Neuronal stem cell (in vitro differentiated cells): ENCODE data around the gene DACH2.

Source experiments
- DNase-seq: peaks from one replicate; pipeline ENCODE4 v3.0.0-alpha.2; 2013; ENCODE audit warnings: low spot score
- H2AFZ ChIP-seq: one replicate; pipeline ENCODE4 v1.6.1; 2013; ENCODE audit warnings: mild to moderate bottlenecking, low read length, inconsistent platforms
- H2AK5ac ChIP-seq: 2 replicates; pipeline ENCODE4 v1.6.1; 2013; ENCODE audit warnings: low read depth, mild to moderate bottlenecking, inconsistent platforms, low read length, moderate library complexity, mixed read lengths
- H2BK120ac ChIP-seq: 2 replicates; pipeline ENCODE4 v1.6.1; 2013; ENCODE audit warnings: low read depth, mild to moderate bottlenecking, inconsistent platforms, low read length, moderate library complexity, mixed read lengths
- H2BK12ac ChIP-seq: one replicate; pipeline ENCODE4 v1.6.1; 2013; ENCODE audit warnings: low read length, inconsistent platforms
- H2BK15ac ChIP-seq: 2 replicates; pipeline ENCODE4 v1.6.1; 2013; ENCODE audit warnings: mild to moderate bottlenecking, low read length, inconsistent platforms, mixed read lengths
- H2BK5ac ChIP-seq: one replicate; pipeline ENCODE4 v1.6.1; 2013; ENCODE audit warnings: inconsistent platforms, mild to moderate bottlenecking, low read length, moderate library complexity
- H3K14ac ChIP-seq: one replicate; pipeline ENCODE4 v1.6.1; 2013; ENCODE audit warnings: low read length, inconsistent platforms
- H3K18ac ChIP-seq: 2 replicates; pipeline ENCODE4 v1.6.1; 2013; ENCODE audit warnings: low read length, inconsistent platforms
- H3K23ac ChIP-seq: 2 replicates; pipeline ENCODE4 v1.6.1; 2013; ENCODE audit warnings: low read depth, mild to moderate bottlenecking, mixed read lengths, low read length, inconsistent platforms; ENCODE audit not compliant: poor library complexity
- H3K27ac ChIP-seq: replicated peaks from 3 replicates; pipeline ENCODE4 v1.5.1; 2013; ENCODE audit warnings: low read length, inconsistent platforms
- H3K27me3 ChIP-seq, 3 experiments: 2 replicates each; pipeline ENCODE4 v1.6.1; 2013; ENCODE audit warnings: low read length in 3 of 3, mild to moderate bottlenecking in 2 of 3, inconsistent platforms in 1 of 3, low read depth in 1 of 3, mixed read lengths in 1 of 3, moderate library complexity in 1 of 3; ENCODE audit not compliant: control insufficient read depth in 3 of 3, insufficient read depth in 3 of 3
- H3K36me3 ChIP-seq, 2 donors: replicated peaks in 1 of 2; 2 replicates each; pipeline ENCODE4 v1.6.1; 2013; ENCODE audit warnings: low read length in 2 of 2; ENCODE audit not compliant: control insufficient read depth in 2 of 2, insufficient read depth in 2 of 2
- H3K4ac ChIP-seq: 2 replicates; pipeline ENCODE4 v1.6.1; 2013; ENCODE audit warnings: inconsistent platforms, mild to moderate bottlenecking, low read length, moderate library complexity
- H3K4me1 ChIP-seq, 2 donors: 1 replicate in 1 of 2; 2 replicates in 1 of 2; pipeline ENCODE4 v1.6.1; 2013; ENCODE audit warnings: low read length in 2 of 2, low read depth in 1 of 2; ENCODE audit not compliant: control insufficient read depth in 2 of 2, insufficient read depth in 1 of 2
- H3K4me2 ChIP-seq: one replicate; pipeline ENCODE4 v1.6.1; 2013; ENCODE audit warnings: mild to moderate bottlenecking, low read length, inconsistent platforms; ENCODE audit not compliant: insufficient read depth, poor library complexity, severe bottlenecking
- H3K4me3 ChIP-seq, 2 donors: 2 replicates each; pipeline ENCODE4 v1.5.1; 2013; ENCODE audit warnings: low read length in 2 of 2, mild to moderate bottlenecking in 2 of 2, inconsistent platforms in 1 of 2, moderate library complexity in 1 of 2
- H3K79me1 ChIP-seq: one replicate; pipeline ENCODE4 v1.6.1; 2013; ENCODE audit warnings: low read depth, mild to moderate bottlenecking, inconsistent platforms, low read length, moderate library complexity
- H3K9ac ChIP-seq: one replicate; pipeline ENCODE4 v1.6.1; 2013; ENCODE audit warnings: mild to moderate bottlenecking, low read depth, low read length, inconsistent platforms; ENCODE audit not compliant: poor library complexity
- H3K9me3 ChIP-seq, 2 donors: replicated peaks in 1 of 2; 2 replicates each; pipeline versions ENCODE3 to v1.6.1; 2013; ENCODE audit warnings: low read length in 2 of 2, mild to moderate bottlenecking in 2 of 2, inconsistent platforms in 1 of 2, low read depth in 1 of 2, mixed read lengths in 1 of 2, moderate library complexity in 1 of 2; ENCODE audit not compliant: control insufficient read depth in 2 of 2, insufficient read depth in 1 of 2
- H4K8ac ChIP-seq: one replicate; pipeline ENCODE4 v1.6.1; 2013; ENCODE audit warnings: low read depth, mild to moderate bottlenecking, inconsistent platforms, low read length, moderate library complexity
- H4K91ac ChIP-seq: one replicate; pipeline ENCODE4 v1.6.1; 2013; ENCODE audit warnings: low read length, low read depth, mild to moderate bottlenecking, inconsistent platforms; ENCODE audit not compliant: poor library complexity
- WGBS, 2 donors: extraction: QIAGEN DNeasy Blood & Tissue Kit; methylation state at CpG; one replicate each; pipeline ENCODE4 v1.1.7; 2013; ENCODE audit warnings: missing lambda C conversion rate in 2 of 2, mixed read lengths in 1 of 2; ENCODE audit not compliant: insufficient read length in 2 of 2, insufficient replicate concordance in 1 of 2; ENCODE audit errors: extremely low coverage in 2 of 2; 5-methylcytosine and 5-hydroxymethylcytosine counted together

Gene DACH2

DNA sequence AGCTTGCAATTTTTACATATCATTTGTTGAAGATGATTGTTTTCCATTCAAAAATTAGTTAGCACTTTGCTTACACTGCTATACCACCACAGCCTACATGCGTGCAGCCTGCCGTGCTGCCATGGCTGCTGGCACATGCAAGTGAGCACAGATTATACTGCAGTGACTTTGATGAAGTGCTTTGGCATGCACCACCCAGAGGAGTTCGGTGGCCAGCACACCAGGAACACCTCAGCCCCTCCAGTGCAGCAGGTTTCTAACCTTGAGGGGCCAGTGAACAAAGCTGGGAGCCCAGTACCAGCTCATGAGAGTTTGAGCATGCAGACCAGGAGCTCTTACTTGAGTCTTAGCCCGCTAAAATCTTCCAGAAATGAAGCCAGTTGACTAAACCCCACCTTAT is 431.5 kb downstream of the DACH2 start:
- Histone ChIP-seq H3K4ac (no peak overlapping the region), H3K27ac (no peak overlapping the region), H3K4me1 (no peaks in the 10 kb centered on the region), H3K27me3 (no peaks in the 10 kb centered on the region), H2BK5ac (no peak overlapping the region), H4K8ac (no peak overlapping the region), H4K91ac (no peak overlapping the region), H2AFZ (no peak overlapping the region), H3K4me2 (no peak overlapping the region), H2AK5ac (no peak overlapping the region), H3K14ac (no peak overlapping the region), H2BK12ac (no peak overlapping the region), H2BK15ac (no peak overlapping the region), H2BK120ac (no peak overlapping the region), H3K36me3 (no peaks in the 10 kb centered on the region), H3K9me3 (no peaks in the 10 kb centered on the region), H3K23ac (no peak overlapping the region), H3K18ac (no peak overlapping the region), H3K9ac (no peak overlapping the region), H3K4me3 (no peak overlapping the region), H3K79me1 (no peaks in the 10 kb centered on the region)
- WGBS, 2 donors, result no CpG with 5 or more reads among the region's 4 CpGs
- DNase-seq, result no peak

DNA sequence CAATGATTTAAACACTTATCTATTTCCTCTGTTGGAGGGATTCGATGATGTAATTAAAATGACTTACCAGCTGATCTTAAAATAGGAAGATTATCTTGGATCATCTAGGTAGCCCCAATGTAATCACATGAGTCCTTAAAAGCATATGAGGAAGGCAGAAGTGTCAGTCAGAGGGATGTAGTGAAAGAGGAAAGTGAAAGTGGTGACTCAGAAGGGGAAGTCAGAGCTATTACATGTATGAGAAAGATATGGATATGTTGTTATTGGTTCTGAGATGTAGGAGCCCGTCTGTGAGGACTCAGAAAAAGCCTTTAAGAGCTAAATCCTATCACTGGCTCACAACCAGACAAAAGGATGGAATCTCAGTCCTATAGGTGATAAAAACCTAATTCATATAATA is 456.4 kb downstream of the DACH2 start:
- no peak overlapping the region for H2AFZ ChIP-seq
- H3K4ac ChIP-seq, result no peak overlapping the region
- no peak overlapping the region for H2BK12ac ChIP-seq
- no peak overlapping the region for H3K18ac ChIP-seq
- no peak overlapping the region for H3K9ac ChIP-seq
- no peak overlapping the region for H3K4me3 ChIP-seq
- no peak overlapping the region for H2BK120ac ChIP-seq
- no peak overlapping the region for H2BK15ac ChIP-seq
- no peaks in the 10 kb centered on the region for H3K4me1 ChIP-seq
- H3K9me3 ChIP-seq, result no peaks in the 10 kb centered on the region
- DNase-seq, result no peak
- no peak overlapping the region for H3K14ac ChIP-seq
- no peaks in the 10 kb centered on the region for H3K36me3 ChIP-seq
- H4K8ac ChIP-seq, result no peak overlapping the region
- H4K91ac ChIP-seq, result no peak overlapping the region
- no peak overlapping the region for H3K27ac ChIP-seq
- no peaks in the 10 kb centered on the region for H3K79me1 ChIP-seq
- H3K23ac ChIP-seq, result no peak overlapping the region
- no peak overlapping the region for H3K4me2 ChIP-seq
- WGBS, 2 donors, result no CpG with 5 or more reads among the region's 2 CpGs
- no peak overlapping the region for H2BK5ac ChIP-seq
- H2AK5ac ChIP-seq, result no peak overlapping the region
- no peaks in the 10 kb centered on the region for H3K27me3 ChIP-seq

- Histone ChIP-seq H3K27me3 (no peaks in the 10 kb centered on the region), H4K91ac (no peak overlapping the region)
- WGBS, 2 donors, result no CpG with 5 or more reads among the region's 1 CpG
Observed at GRCh38 chrX:86696951-86697350, 548.7 kb downstream of the DACH2 start.

DNA sequence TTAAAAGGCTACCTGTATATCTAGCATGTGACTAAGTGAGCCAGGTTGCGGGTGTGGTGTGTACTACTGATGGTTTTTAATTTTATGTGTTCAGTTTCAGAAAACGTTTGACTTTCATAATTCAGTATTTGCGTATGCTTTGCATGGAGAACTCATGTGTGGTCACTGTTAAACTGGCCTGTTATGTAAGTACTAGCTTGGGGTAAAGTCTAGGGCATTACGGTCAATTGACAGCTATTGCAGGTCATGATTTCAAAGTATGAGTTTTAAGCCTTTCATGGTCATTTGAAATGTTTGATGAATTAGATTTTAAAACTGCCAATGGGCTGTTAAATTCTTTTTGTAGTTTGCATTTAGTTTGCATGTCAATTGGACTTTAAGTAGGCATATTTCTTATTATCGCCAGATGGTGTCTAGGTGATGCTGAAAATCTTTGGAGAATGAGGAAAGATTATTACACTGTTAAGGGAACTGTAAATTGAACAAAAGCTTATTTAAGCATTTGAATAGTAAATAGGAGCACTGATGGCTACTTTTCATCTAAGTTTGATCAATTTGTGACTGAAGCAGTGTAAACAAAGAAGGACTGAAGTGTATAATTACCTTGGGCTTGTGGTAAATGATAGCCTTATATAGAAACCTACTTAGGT is 563.4 kb downstream of the DACH2 start:
- no peak for DNase-seq
- Histone ChIP-seq H3K4me1 (no peaks in the 10 kb centered on the region), H2BK15ac (no peak overlapping the region), H2BK120ac (no peak overlapping the region), H3K36me3 (no peaks in the 10 kb centered on the region), H2BK12ac (no peak overlapping the region), H3K18ac (no peak overlapping the region), H4K8ac (no peak overlapping the region), H3K4ac (no peak overlapping the region), H3K14ac (no peak overlapping the region), H3K23ac (no peak overlapping the region), H3K9me3 (no peaks in the 10 kb centered on the region), H3K79me1 (no peaks in the 10 kb centered on the region), H3K27me3 (no peaks in the 10 kb centered on the region), H3K27ac (no peak overlapping the region), H3K4me2 (no peak overlapping the region), H2AFZ (no peak overlapping the region), H3K9ac (no peak overlapping the region), H3K4me3 (no peak overlapping the region), H4K91ac (no peak overlapping the region), H2AK5ac (no peak overlapping the region), H2BK5ac (no peak overlapping the region)
- WGBS, 2 donors, result no CpG with 5 or more reads among the region's 5 CpGs

More at GRCh38 chrX:86696951-86697350, 548.7 kb downstream of the DACH2 start:
- Histone ChIP-seq H3K14ac (no peak overlapping the region), H2BK12ac (no peak overlapping the region), H2BK5ac (no peak overlapping the region), H3K9me3 (no peaks in the 10 kb centered on the region), H2BK15ac (no peak overlapping the region), H3K4me1 (no peaks in the 10 kb centered on the region), H3K18ac (no peak overlapping the region), H3K36me3 (no peaks in the 10 kb centered on the region), H2AFZ (no peak overlapping the region), H3K4me3 (no peak overlapping the region), H3K23ac (no peak overlapping the region), H2AK5ac (no peak overlapping the region), H3K4ac (no peak overlapping the region), H3K9ac (no peak overlapping the region), H3K4me2 (no peak overlapping the region), H2BK120ac (no peak overlapping the region), H3K79me1 (no peaks in the 10 kb centered on the region), H3K27ac (no peak overlapping the region), H4K8ac (no peak overlapping the region)
- DNase-seq, result no peak
